Astrocyte (in vitro differentiated cells and primary cell): ENCODE measurements around the gene EMID1.

Source experiments
- CTCF ChIP-seq: IDR thresholded peaks from 2 replicates; pipeline ENCODE4 v1.5.1; 2011; ENCODE audit warnings: low read depth, mild to moderate bottlenecking, inconsistent platforms, low read length, moderate library complexity; ENCODE audit not compliant: insufficient read depth
- EZH2 ChIP-seq: IDR thresholded peaks from 2 replicates; pipeline ENCODE4 v1.6.1; 2012; ENCODE audit warnings: mild to moderate bottlenecking, low read length, inconsistent platforms; ENCODE audit not compliant: insufficient read depth

DNA sequence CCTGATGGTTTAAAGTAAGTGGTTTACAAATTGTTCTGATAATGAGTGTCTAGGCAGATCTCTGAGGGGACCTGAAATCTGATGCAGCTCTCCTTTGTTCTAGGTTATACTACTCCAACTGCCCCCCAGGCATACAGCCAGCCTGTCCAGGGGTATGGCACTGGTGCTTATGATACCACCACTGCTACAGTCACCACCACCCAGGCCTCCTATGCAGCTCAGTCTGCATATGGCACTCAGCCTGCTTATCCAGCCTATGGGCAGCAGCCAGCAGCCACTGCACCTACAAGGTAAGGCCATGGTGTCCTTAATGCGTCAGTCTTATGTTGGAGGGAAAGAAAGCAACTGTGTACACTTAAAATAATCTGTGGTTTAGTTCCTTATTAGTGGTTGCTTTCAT, 72.2 kb downstream of the EMID1 start:
- TF ChIP-seq CTCF (no peak), EZH2 (no peak)
